K562 (cell line): ENCODE results near the gene C16orf92. TPM values are rescaled to one million over a fixed set of nuclear protein-coding genes. Genes with fewer than 3 reads are reported as not detected.

Experiments used
- ATAC-seq: fragments of 200-7000 bp; cut with Tn5 transposase; 3 replicates; pipeline ENCODE4 v1.9.1; 2020; ENCODE audit warnings: moderate library complexity
- BruUV-seq: library from RNA; stranded (reverse); fragments of 400-500 nt; replicated peaks from 2 replicates; lab custom pipeline; 2021; lab: Mats Ljungman, UMichigan
- CTCF ChIA-PET: fragments of 300-600 bp; formaldehyde crosslinking; extraction: SDS; loops from one replicate; lab custom pipeline; 2021; ENCODE audit warnings: low intra/inter-chr PET ratio; lab: Yijun Ruan, JAX
- POLR2A ChIA-PET: fragments of 300-600, 350-650 bp; sonication (Branson Sonifier 250); formaldehyde crosslinking; extraction: SDS; loops from one replicate; lab custom pipeline; 2021; ENCODE audit warnings: antibody characterized with exemption, inconsistent platforms; lab: Yijun Ruan, JAX
- DNase-seq, 4 experiments: peaks; one replicate each; pipeline versions ENCODE4 v3.0.0 to v3.0.0-alpha.2; 2011 to 2018; ENCODE audit warnings: low spot score in 3 of 4, mixed read lengths in 3 of 4; ENCODE audit errors: extremely low read depth in 1 of 4
- FAIRE-seq: peaks from 2 replicates; lab custom pipeline; 2011; peaks lifted over from hg19 to GRCh38; lab: Jason Lieb, UNC
- H2AFZ ChIP-seq: 2 replicates; pipeline ENCODE4 v1.6.0; 2011; ENCODE audit warnings: low read depth, low read length, control low read depth, inconsistent platforms
- H3K27ac ChIP-seq: fragments of 200-600 bp; 3 replicates; pipeline ENCODE4 v1.8.0; 2011; ENCODE audit warnings: low read depth, mild to moderate bottlenecking, control low read depth, inconsistent platforms, low read length, moderate library complexity, mixed read lengths; ENCODE audit errors: extremely low read depth
- H3K27me3 ChIP-seq, 2 experiments: fragments of 300-600 bp in 1 of 2; 2 replicates in 1 of 2; 3 replicates in 1 of 2; pipeline versions ENCODE4 v1.6.0 to v1.8.0; 2011; ENCODE audit warnings: inconsistent platforms in 2 of 2, low read length in 2 of 2, mild to moderate bottlenecking in 1 of 2, mixed read lengths in 1 of 2, moderate library complexity in 1 of 2; ENCODE audit not compliant: control insufficient read depth in 2 of 2, insufficient read depth in 2 of 2
- H3K36me3 ChIP-seq: fragments of 300-600 bp; 3 replicates; pipeline ENCODE4 v1.8.0; 2011; ENCODE audit warnings: mild to moderate bottlenecking, low read length, inconsistent platforms; ENCODE audit not compliant: control insufficient read depth, insufficient read depth
- H3K4me1 ChIP-seq, 2 experiments: fragments of 200-600 bp in 1 of 2; replicated peaks in 1 of 2; 2 replicates in 1 of 2; 3 replicates in 1 of 2; pipeline versions ENCODE4 v1.5.1 to v1.8.0; 2011; ENCODE audit warnings: inconsistent platforms in 2 of 2, low read length in 2 of 2, mild to moderate bottlenecking in 1 of 2, mixed read lengths in 1 of 2, moderate library complexity in 1 of 2; ENCODE audit not compliant: control insufficient read depth in 2 of 2, insufficient read depth in 2 of 2
- H3K4me2 ChIP-seq: 2 replicates; pipeline ENCODE4 v1.6.1; 2011; ENCODE audit warnings: low read length, control low read depth, inconsistent platforms, mixed read lengths; ENCODE audit not compliant: insufficient read depth
- H3K4me3 ChIP-seq: fragments of 200-600 bp; sonication (generic), shearing (Covaris generic); 2 replicates; pipeline ENCODE4 v1.5.1; 2016; ENCODE audit warnings: control low read depth, inconsistent platforms
- H3K79me2 ChIP-seq: fragments of 200-600 bp; 3 replicates; pipeline ENCODE4 v1.8.0; 2011; ENCODE audit warnings: low read length, inconsistent platforms; ENCODE audit not compliant: control insufficient read depth, insufficient read depth
- H3K9ac ChIP-seq, 2 experiments: 2 replicates each; pipeline versions ENCODE4 v1.6.0 to v1.6.1; 2011; ENCODE audit warnings: low read depth in 2 of 2, low read length in 2 of 2, control low read depth in 1 of 2, inconsistent platforms in 1 of 2, mild to moderate bottlenecking in 1 of 2, mixed read lengths in 1 of 2; ENCODE audit not compliant: insufficient read depth in 1 of 2
- H3K9me1 ChIP-seq: one replicate; pipeline ENCODE4 v1.6.0; 2011; ENCODE audit warnings: inconsistent platforms, mild to moderate bottlenecking, low read length, moderate library complexity; ENCODE audit not compliant: control insufficient read depth, insufficient read depth
- H3K9me3 ChIP-seq: replicated peaks from 2 replicates; pipeline ENCODE4 v1.5.1; 2011; ENCODE audit warnings: low read depth, low read length, inconsistent platforms; ENCODE audit not compliant: control insufficient read depth, insufficient read depth
- H4K20me1 ChIP-seq: replicated peaks from 2 replicates; pipeline ENCODE4 v1.6.1; 2011; ENCODE audit warnings: low read length, inconsistent platforms, mixed read lengths; ENCODE audit not compliant: control insufficient read depth, insufficient read depth
- E2F3 ChIP-seq: fragments of 250-450 bp; sonication (Bioruptor Pico); IDR thresholded peaks from 2 replicates; pipeline ENCODE4 v1.4.0; 2020; ENCODE audit warnings: mild to moderate bottlenecking
- EWSR1 ChIP-seq: fragments of 450-650 bp; IDR thresholded peaks from 2 replicates; pipeline ENCODE4 v1.6.1; 2018; ENCODE audit warnings: borderline replicate concordance, mild to moderate bottlenecking, low read depth, moderate library complexity; ENCODE audit not compliant: partially characterized antibody
- RFX5 ChIP-seq: IDR thresholded peaks from 2 replicates; pipeline ENCODE4 v1.6.1; 2011; ENCODE audit warnings: low read depth, mild to moderate bottlenecking, improper control_type of control experiment, low read length
- SAFB ChIP-seq: fragments of 200-400 bp; formaldehyde crosslinking; IDR thresholded peaks from 2 replicates; pipeline ENCODE4 v1.6.1; 2017; ENCODE audit warnings: low read depth, low read length, borderline replicate concordance
- SIN3A ChIP-seq, 2 experiments: fragments of 150-350 bp in 1 of 2; IDR thresholded peaks; 2 replicates each; pipeline ENCODE4 v1.6.1; 2011 to 2016; ENCODE audit warnings: borderline replicate concordance in 2 of 2, low read depth in 2 of 2, low read length in 2 of 2, mild to moderate bottlenecking in 2 of 2, moderate library complexity in 2 of 2; ENCODE audit not compliant: control insufficient read depth in 1 of 2
- ZFP36 ChIP-seq: fragments of 150-350 bp; IDR thresholded peaks from 2 replicates; pipeline ENCODE4 v1.6.1; 2018; ENCODE audit warnings: low read length, low read depth; ENCODE audit not compliant: partially characterized antibody
- ZNF143 ChIP-seq: sonication (generic); formaldehyde crosslinking; IDR thresholded peaks from 2 replicates; pipeline ENCODE4 v1.9.0; 2022; ENCODE audit warnings: mild to moderate bottlenecking, missing genetic modification reagents
- ZNF146 ChIP-seq: IDR thresholded peaks from one replicate; pipeline ENCODE4 v1.6.1; 2018; ENCODE audit warnings: missing compliant biosample characterization; ENCODE audit not compliant: unreplicated experiment
- ZNF445 ChIP-seq: fragments of 250-450 bp; sonication (Bioruptor Pico); IDR thresholded peaks from 2 replicates; pipeline ENCODE4 v1.4.0; 2020; ENCODE audit warnings: low read depth, mild to moderate bottlenecking, moderate library complexity
- WGBS: fragments of 100-300 bp; shearing (Covaris generic); methylation state at CpG from one replicate; pipeline ENCODE4 v1.1.6; 2016; ENCODE audit warnings: low coverage, mixed read lengths; ENCODE audit not compliant: insufficient coverage; ENCODE audit errors: missing lambda C conversion rate; 5-methylcytosine and 5-hydroxymethylcytosine counted together
- in situ Hi-C: fragments of 300-500 bp; cut with MboI; formaldehyde crosslinking; loops from 4 replicates; pipeline ENCODE4 v1.15.0; 2018; ENCODE audit warnings: inconsistent platforms, mixed read lengths
- intact Hi-C: fragments of 100-400 bp; cut with micrococcal nuclease; formaldehyde crosslinking; loops from 2 replicates; pipeline ENCODE4 v1.14.2; 2022
- polyA plus RNA-seq, 8 experiments: library from polyadenylated mRNA; depleted of rRNA in 4 of 8; stranded (reverse) in 5 of 8; unstranded in 3 of 8; fragments of >200 nt; fragmentation: Nextera tagmentation in 2 of 8; fragmentation: Illumina TruSeq in 1 of 8; extraction: Ambion mirVana in 2 of 8; extraction: Trizol in 1 of 8; gene quantifications; 2 replicates each; pipeline versions ENCODE4 v1.2.1 to v1.2.3, GENCODE V29; 2011 to 2014; ENCODE audit warnings: inconsistent platforms in 1 of 8, missing spikeins in 1 of 8
- total RNA-seq, 7 experiments: library from RNA; depleted of rRNA in 6 of 7; stranded (reverse); fragments of >200 nt in 6 of 7; fragmentation: Illumina TruSeq in 2 of 7; extraction: Trizol in 2 of 7; gene quantifications; 2 replicates each; pipeline versions ENCODE4 v1.2.1 to v1.2.3, GENCODE V29; 2011 to 2021; ENCODE audit warnings: low replicate concordance in 1 of 7
- TF ChIP-seq, protein P1 (sequence below): sonication (generic); formaldehyde crosslinking; IDR thresholded peaks from 2 replicates; pipeline ENCODE4 v1.8.0; 2023; ENCODE audit warnings: mild to moderate bottlenecking, missing genetic modification reagents
- TF ChIP-seq, protein P2 (sequence below): fragments of 450-650 bp; formaldehyde crosslinking; IDR thresholded peaks from 2 replicates; pipeline ENCODE4 v1.4.0; 2022; ENCODE audit warnings: missing genetic modification characterization
- TF ChIP-seq, protein P3 (sequence below): fragments of 250-450 bp; sonication (Bioruptor Pico); IDR thresholded peaks from 2 replicates; pipeline ENCODE4 v1.9.0; 2021; ENCODE audit warnings: mild to moderate bottlenecking
- TF ChIP-seq, protein P4 (sequence below): fragments of 150-350 bp; conservative IDR thresholded peaks from 2 replicates; pipeline ENCODE4 v1.6.1; 2014; ENCODE audit warnings: low read length

Gene C16orf92
- total and polyA plus RNA-seq, 9 of the 15 experiments (the other 6 are each of a cell fraction or from before 2014, with no cell fraction given) = not detected

DNA sequence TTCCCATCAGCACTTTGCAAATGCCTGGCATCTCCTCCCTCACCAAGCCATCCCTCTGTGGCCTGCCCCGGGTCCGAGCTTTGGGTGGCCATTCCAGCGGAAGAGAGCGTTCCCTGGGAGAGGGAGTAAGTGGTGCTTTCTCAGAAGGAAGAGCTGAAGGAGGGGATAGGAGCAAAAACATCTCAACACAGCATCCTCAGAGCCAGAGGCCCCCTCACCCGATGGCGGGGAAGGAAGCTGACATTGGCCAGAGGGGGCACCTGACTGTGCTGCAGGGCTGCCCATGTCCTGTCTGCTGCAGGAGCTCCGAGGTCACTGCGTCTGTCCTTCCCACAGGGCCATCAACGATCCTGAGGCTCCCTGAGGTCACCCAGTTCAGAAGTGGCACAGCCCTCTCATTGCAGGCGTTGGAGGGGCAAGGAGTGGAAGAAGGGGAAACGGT is 8.5 kb downstream of the C16orf92 start:
- Histone ChIP-seq H3K36me3 (no peaks in the 10 kb centered on the region), H3K4me2 (no peak overlapping the region), H4K20me1 (peaks cover 13% of the 10 kb centered on the region; the same call in 1 of the 2 replicates), H3K4me1 (peaks cover 0 to 28% of the 10 kb centered on the region in 2 experiments; a peak in 2 of 5 replicates), H3K79me2 (no peaks in the 10 kb centered on the region), H3K9me1 (peaks cover 4% of the 10 kb centered on the region), H3K27ac (no peak overlapping the region), H3K9me3 (no peaks in the 10 kb centered on the region), H2AFZ (no peak overlapping the region), H3K27me3 (peaks cover 19 to 66% of the 10 kb centered on the region in 2 experiments; a peak in 4 of 5 replicates), H3K9ac (no peak overlapping the region), H3K4me3 (no peak overlapping the region)
- no TSS peak for BruUV-seq
- intact Hi-C loops = no loop called here
- ChIA-PET POLR2A (no interaction called here), CTCF (interaction anchor here (0.6 kb wide), 1 partner anchor 1185 kb away, joined by 3 read pairs; the partner anchor contains the start of gene TUFM)
- 11% methylated on average over 11 of the region's 11 CpGs for WGBS
- DNase-seq = no peak
- FAIRE-seq = no peak
- in situ Hi-C loops = no loop called here
- no peak for ATAC-seq
- TF ChIP-seq EWSR1 (no peak), ZNF445 (CRISPR knock-in tag) (no peak), ZFP36 (no peak), SAFB (no peak), SIN3A (IDR thresholded peaks at IDR 0.05; ENCODE audit: borderline replicate concordance in 2 of 2, control insufficient read depth in 1 of 2, low read depth in 2 of 2, low read length in 2 of 2) (no peak), ZNF143 (CRISPR knock-in tag) (no peak), E2F3 (CRISPR knock-in tag) (no peak), ZNF146 (CRISPR knock-in tag) (no peak), RFX5 (no peak)
- TF ChIP-seq, protein P1, sequence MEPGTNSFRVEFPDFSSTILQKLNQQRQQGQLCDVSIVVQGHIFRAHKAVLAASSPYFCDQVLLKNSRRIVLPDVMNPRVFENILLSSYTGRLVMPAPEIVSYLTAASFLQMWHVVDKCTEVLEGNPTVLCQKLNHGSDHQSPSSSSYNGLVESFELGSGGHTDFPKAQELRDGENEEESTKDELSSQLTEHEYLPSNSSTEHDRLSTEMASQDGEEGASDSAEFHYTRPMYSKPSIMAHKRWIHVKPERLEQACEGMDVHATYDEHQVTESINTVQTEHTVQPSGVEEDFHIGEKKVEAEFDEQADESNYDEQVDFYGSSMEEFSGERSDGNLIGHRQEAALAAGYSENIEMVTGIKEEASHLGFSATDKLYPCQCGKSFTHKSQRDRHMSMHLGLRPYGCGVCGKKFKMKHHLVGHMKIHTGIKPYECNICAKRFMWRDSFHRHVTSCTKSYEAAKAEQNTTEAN (CRISPR knock-in tag) = no peak
- TF ChIP-seq, protein P2, sequence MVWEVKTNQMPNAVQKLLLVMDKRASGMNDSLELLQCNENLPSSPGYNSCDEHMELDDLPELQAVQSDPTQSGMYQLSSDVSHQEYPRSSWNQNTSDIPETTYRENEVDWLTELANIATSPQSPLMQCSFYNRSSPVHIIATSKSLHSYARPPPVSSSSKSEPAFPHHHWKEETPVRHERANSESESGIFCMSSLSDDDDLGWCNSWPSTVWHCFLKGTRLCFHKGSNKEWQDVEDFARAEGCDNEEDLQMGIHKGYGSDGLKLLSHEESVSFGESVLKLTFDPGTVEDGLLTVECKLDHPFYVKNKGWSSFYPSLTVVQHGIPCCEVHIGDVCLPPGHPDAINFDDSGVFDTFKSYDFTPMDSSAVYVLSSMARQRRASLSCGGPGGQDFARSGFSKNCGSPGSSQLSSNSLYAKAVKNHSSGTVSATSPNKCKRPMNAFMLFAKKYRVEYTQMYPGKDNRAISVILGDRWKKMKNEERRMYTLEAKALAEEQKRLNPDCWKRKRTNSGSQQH (CRISPR knock-in tag) = no peak
- TF ChIP-seq, protein P3, sequence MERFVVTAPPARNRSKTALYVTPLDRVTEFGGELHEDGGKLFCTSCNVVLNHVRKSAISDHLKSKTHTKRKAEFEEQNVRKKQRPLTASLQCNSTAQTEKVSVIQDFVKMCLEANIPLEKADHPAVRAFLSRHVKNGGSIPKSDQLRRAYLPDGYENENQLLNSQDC (CRISPR knock-in tag) = no peak
- TF ChIP-seq, protein P4, sequence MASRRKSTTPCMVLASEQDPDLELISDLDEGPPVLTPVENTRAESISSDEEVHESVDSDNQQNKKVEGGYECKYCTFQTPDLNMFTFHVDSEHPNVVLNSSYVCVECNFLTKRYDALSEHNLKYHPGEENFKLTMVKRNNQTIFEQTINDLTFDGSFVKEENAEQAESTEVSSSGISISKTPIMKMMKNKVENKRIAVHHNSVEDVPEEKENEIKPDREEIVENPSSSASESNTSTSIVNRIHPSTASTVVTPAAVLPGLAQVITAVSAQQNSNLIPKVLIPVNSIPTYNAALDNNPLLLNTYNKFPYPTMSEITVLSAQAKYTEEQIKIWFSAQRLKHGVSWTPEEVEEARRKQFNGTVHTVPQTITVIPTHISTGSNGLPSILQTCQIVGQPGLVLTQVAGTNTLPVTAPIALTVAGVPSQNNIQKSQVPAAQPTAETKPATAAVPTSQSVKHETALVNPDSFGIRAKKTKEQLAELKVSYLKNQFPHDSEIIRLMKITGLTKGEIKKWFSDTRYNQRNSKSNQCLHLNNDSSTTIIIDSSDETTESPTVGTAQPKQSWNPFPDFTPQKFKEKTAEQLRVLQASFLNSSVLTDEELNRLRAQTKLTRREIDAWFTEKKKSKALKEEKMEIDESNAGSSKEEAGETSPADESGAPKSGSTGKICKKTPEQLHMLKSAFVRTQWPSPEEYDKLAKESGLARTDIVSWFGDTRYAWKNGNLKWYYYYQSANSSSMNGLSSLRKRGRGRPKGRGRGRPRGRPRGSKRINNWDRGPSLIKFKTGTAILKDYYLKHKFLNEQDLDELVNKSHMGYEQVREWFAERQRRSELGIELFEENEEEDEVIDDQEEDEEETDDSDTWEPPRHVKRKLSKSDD = no peak
